GM12874 (cell line): ENCODE measurements around the gene SEMA3F.

Source experiments
- TF ChIP-seq, protein P1 (sequence below): IDR thresholded peaks from 2 replicates; pipeline ENCODE4 v1.5.1; 2011; ENCODE audit warnings: low read depth, mild to moderate bottlenecking, control low read depth, low read length, moderate library complexity; ENCODE audit not compliant: insufficient read depth

Gene SEMA3F

DNA sequence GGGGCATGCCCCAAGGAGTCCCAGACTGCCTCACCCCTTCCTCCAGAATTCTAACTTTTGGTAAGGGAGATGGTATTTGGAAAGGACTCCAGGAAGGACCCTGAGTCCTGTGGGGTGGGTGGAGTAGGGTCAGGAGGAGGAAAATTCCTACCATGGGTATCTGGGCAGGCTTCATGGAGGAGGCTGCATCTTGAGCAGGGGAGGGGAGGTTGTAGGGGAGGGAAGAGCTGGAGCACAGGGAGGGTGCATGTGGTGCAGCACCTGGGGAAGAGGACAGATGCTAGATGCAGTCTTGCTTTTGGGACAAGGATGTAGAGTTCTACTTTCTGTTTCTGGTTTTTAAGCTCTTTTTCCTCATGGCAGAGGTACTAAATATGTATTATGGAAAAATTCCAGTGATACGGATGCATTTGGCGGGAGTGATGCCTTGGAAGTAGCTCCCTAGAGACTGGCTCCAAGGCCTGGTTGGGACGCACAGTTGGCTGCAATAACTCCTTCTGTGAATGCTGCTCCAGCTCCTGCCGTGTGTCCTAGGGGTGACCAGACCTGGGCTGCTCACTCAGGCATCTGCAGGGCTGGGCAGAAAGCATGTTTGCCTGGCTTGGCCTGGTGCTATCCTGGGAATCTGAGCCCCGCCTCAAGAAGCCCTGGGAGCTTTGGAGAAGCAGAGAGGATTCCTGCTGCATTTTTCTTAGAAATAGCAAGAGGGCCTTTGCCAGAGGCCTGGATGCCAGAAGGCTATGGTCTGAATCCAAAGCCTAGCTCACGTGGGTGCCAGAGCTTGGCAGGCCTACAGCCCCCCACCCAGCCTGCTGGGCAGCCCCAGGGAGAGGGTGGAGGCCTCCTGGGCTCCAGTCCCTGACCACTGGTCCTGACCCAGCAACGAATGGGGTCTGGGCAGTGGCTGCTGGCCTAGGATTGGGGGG, 10.1 kb downstream of the SEMA3F start:
- TF ChIP-seq, protein P1, sequence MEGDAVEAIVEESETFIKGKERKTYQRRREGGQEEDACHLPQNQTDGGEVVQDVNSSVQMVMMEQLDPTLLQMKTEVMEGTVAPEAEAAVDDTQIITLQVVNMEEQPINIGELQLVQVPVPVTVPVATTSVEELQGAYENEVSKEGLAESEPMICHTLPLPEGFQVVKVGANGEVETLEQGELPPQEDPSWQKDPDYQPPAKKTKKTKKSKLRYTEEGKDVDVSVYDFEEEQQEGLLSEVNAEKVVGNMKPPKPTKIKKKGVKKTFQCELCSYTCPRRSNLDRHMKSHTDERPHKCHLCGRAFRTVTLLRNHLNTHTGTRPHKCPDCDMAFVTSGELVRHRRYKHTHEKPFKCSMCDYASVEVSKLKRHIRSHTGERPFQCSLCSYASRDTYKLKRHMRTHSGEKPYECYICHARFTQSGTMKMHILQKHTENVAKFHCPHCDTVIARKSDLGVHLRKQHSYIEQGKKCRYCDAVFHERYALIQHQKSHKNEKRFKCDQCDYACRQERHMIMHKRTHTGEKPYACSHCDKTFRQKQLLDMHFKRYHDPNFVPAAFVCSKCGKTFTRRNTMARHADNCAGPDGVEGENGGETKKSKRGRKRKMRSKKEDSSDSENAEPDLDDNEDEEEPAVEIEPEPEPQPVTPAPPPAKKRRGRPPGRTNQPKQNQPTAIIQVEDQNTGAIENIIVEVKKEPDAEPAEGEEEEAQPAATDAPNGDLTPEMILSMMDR: no peak

GRCh38 chr3:50165910-50166538, 10.9 kb downstream of the SEMA3F start:
- TF ChIP-seq, protein P1: no peak

DNA sequence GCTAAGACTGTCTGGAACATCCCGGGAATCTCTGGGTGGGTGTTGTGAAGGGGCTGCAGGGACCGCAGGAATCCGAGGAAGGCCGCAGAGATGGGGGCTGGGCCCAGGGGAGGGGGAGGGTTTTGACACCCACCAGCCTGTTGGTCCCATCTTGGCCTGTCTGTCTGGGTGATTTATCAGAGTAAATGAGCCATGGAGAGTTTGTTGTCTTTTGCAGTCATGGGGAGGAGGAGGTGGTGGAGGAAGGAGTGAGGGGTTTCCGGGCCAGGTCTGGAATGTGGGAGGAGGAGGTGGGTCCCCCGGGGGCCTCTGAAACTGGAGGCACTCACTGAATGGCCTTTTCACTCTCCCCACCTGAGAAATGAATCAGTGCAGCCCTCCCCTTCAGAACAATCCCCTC, 11.5 kb downstream of the SEMA3F start:
- TF ChIP-seq, protein P1: no peak

GRCh38 chr3:50167069-50167840, 12.1 kb downstream of the SEMA3F start:
- TF ChIP-seq, protein P1: no peak

- TF ChIP-seq, protein P1: no peak
Measured at GRCh38 chr3:50167841-50168209, 12.7 kb downstream of the SEMA3F start.

- TF ChIP-seq, protein P1: no peak
Measured at GRCh38 chr3:50168388-50168787, 13.3 kb downstream of the SEMA3F start.

- TF ChIP-seq, protein P1: no peak
Measured at GRCh38 chr3:50168791-50169190, 13.7 kb downstream of the SEMA3F start.
